Smooth muscle cell of the brain vasculature (primary cell): ENCODE measurements around the gene PCDHGA10.
"Not testable (repeated sequence)": the region's sequence is repeated elsewhere in the genome, so short reads cannot be mapped to it uniquely, and the experiment has no call there.

Experiments used
- DNase-seq: peaks from one replicate; pipeline ENCODE4 v3.0.0-alpha.2; 2012; ENCODE audit warnings: low read depth, low spot score

The PCDHGA10 gene

DNA sequence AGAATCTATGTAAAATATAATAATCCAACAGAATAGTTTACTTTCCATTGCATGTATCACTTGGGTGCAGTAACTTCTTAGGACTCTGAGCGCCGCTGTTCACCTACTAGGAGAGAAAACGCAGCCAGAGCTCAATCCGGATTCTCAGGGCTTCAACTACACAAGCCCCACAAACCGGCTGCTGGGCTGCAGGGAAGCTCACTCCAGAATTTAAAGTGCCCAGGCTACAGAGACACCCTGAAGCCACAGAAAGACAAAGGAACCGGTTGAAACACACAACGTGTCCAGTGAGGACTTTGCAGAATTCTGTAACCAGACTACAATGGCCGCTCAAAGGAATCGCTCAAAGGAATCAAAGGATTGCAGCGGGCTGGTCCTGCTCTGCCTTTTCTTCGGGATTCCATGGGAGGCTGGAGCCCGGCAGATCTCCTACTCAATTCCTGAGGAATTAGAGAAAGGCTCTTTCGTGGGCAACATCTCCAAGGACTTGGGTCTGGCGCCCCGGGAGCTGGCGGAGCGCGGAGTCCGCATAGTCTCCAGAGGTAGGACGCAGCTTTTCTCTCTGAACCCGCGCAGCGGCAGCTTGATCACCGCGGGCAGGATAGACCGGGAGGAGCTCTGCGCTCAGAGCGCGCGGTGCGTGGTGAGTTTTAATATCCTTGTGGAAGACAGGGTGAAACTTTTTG is at the start of gene PCDHGA10:
Gene PCDHGA10 (plus strand): TSS at position 134 of the 686 bp plus-strand sequence. CDS start 189 bp downstream, at position 323.
- DNase-seq, result no peak

DNA sequence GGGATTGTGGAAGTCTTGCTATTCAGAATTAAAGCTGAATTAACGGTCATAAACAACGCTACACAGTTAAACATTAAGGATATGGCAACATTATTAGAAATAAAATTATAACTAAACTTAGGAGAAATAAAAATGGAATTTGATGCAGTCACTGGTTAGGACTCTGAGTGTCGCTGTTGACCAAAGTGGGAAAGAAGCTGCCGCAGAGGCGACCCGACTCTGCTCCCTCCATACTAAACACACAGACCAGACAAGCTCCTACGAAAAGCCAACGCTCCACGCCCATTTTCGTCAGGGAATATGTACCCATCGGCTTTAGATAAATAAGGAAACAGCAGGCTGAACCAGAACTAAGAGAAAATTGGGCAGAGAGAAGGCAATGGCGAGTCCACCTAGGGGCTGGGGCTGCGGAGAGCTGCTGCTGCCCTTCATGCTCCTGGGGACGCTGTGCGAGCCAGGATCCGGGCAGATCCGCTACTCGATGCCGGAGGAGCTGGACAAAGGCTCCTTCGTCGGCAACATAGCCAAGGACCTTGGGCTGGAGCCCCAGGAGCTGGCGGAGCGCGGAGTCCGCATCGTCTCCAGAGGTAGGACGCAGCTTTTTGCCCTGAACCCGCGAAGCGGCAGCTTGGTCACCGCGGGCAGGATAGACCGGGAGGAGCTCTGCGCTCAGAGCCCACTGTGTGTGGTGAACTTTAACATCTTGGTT is 48.7 kb upstream of the PCDHGA10 start, which contains the start of gene PCDHGA5:
Gene PCDHGA5 (plus strand): TSS at position 211 of the 709 bp plus-strand sequence. CDS start 169 bp downstream, at position 380.
- no peak for DNase-seq

DNA sequence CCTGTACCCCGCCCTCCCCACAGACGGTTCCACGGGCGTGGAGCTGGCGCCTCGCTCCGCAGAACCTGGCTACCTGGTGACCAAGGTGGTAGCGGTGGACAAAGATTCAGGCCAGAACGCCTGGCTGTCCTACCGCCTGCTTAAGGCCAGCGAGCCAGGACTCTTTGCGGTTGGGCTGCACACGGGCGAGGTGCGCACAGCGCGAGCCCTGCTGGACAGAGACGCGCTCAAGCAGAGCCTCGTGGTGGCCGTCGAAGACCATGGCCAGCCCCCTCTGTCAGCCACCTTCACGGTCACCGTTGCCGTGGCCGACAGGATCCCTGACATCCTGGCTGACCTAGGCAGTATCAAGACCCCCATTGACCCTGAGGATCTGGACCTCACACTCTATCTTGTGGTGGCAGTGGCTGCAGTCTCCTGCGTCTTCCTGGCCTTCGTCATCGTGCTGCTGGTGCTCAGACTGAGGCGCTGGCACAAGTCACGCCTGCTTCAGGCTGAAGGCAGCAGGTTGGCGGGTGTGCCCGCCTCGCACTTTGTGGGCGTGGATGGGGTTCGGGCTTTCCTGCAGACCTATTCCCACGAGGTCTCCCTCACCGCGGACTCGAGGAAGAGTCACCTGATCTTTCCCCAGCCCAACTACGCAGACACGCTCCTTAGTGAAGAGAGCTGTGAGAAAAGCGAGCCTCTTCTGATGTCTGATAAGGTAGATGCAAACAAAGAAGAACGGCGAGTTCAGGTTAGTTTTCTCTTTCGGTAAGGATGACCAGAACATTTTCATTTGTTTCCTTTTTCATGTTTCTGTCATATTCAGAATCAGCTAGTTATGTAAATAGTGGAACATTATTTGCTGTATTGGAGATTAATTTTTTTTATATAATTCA is 46.5 kb upstream of the PCDHGA10 start:
- DNase-seq, result no peak

DNA sequence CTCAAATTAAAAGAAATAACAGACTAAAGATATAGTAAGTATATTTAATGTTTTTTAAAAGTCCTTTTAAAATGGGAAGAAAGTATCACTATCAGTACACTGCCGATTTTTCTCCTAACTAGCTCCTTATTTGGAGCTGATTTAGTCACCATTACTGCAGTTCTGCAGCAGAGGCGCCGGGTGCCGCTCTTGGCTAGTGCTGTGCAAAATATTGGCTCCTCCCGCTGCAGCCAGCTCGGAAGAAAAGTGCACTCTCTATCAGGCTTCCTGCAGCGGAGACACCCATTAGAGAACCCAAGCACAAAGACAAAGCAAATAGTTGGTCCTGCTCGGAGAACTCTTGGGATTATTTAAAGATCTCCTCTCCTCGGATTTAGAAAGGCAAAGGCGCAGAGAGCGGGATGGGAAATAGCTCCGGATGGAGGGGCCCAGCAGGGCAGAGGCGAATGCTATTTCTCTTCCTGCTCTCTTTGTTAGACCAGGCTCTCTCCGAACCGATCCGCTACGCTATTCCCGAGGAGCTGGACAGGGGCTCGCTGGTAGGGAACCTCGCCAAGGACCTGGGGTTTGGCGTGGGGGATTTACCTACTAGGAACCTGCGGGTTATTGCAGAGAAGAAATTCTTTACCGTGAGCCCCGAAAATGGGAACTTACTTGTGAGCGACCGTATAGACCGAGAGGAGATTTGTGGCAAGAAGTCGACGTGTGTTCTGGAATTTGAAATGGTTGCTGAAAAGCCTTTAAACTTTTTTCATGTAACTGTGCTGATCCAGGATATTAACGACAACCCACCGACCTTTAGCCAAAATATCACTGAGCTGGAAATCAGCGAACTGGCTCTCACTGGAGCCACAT is 42.6 kb upstream of the PCDHGA10 start, which contains the start of gene PCDHGB3:
Gene PCDHGB3 (plus strand): TSS at position 249 of the 855 bp plus-strand sequence. CDS start 153 bp downstream, at position 402.
- DNase-seq, result no peak

DNA sequence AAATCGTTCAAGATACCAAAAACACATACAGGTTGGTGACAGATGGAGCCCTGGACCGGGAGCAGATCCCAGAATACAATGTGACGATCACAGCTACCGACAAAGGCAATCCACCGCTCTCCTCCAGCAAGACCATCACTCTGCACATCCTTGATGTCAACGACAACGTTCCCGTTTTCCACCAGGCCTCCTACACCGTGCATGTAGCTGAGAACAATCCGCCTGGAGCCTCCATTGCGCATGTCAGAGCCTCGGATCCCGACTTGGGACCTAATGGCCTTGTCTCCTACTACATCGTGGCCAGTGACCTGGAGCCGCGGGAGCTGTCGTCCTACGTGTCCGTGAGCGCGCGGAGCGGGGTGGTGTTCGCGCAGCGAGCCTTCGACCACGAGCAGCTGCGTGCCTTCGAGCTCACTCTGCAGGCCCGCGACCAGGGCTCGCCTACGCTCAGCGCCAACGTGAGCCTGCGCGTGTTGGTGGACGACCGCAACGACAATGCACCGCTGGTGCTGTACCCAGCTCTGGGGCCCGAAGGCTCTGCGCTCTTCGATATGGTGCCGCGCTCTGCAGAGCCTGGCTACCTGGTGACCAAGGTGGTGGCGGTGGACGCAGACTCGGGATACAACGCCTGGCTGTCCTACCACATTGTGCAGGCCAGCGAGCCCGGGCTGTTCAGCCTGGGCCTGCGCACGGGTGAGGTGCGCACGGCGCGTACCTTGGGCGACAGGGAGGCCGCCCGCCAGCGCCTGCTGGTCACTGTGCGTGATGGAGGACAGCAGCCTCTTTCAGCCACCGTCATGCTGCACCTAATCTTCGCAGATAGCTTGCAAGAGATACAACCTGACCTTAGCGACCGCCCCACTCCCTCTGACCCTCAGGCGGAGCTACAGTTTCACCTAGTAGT is 41.0 kb upstream of the PCDHGA10 start:
- no peak for DNase-seq

DNA sequence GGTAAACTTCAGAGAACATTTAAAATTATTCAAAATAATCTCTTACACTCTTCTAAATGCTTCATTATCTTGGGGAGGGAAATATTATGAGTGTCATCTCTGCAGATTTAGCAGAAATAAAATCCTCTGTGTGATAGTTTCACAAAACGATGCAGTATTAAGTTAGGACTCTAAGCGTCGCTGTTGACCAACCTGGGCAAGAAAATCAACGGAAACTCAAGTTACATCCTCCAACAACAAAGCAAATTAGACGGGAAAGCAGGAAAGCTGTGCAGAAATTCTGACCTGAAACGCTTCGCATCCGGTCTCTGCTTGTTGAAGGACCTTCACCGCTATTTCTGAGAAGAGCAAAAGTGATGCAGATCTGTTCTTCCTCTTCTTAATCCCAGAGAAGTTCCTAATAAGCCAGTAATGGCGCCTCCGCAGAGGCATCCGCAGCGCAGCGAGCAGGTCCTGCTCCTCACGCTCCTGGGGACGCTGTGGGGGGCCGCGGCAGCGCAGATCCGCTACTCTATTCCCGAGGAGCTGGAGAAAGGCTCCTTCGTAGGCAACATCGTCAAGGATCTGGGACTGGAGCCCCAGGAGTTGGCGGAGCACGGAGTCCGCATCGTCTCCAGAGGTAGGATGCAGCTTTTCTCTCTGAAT is 39.0 kb upstream of the PCDHGA10 start, which contains the start of gene PCDHGA6:
Gene PCDHGA6 (plus strand): TSS at position 219 of the 645 bp plus-strand sequence. CDS start 193 bp downstream, at position 412.
- DNase-seq, result no peak

DNA sequence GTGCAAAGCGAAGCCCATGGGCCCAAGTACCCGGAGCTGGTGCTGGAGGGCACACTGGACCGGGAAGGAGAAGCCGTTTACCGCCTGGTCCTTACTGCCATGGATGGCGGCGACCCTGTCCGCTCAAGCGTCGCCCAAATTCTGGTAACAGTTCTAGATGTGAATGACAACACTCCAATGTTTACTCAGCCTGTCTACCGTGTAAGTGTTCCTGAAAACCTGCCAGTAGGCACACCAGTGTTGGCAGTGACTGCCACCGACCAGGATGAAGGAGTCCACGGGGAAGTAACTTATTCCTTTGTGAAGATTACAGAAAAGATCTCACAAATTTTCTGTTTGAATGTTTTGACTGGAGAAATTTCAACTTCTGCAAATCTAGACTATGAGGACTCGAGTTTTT is 38.2 kb upstream of the PCDHGA10 start:
- DNase-seq, result no peak

DNA sequence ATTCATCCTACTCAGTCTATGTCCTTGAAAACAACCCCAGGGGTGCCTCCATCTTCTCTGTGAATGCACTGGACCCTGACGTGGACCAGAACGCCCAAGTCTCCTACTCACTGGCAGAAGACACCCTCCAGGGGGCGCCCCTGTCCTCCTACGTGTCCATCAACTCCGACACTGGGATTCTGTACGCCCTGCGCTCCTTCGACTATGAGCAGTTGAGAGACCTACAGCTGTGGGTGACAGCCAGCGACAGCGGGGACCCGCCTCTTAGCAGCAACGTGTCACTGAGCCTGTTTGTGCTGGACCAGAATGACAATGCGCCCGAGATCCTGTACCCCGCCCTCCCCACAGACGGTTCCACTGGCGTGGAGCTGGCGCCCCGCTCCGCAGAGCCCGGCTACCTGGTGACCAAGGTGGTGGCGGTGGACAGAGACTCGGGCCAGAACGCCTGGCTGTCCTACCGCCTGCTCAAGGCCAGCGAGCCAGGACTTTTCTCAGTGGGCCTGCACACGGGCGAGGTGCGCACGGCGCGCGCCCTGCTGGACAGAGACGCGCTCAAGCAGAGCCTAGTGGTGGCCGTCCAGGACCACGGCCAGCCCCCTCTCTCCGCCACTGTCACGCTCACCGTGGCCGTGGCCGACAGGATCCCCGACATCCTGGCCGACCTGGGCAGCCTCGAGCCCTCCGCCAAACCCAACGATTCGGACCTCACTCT is 37.2 kb upstream of the PCDHGA10 start:
- DNase-seq, result not testable (repeated sequence)

DNA sequence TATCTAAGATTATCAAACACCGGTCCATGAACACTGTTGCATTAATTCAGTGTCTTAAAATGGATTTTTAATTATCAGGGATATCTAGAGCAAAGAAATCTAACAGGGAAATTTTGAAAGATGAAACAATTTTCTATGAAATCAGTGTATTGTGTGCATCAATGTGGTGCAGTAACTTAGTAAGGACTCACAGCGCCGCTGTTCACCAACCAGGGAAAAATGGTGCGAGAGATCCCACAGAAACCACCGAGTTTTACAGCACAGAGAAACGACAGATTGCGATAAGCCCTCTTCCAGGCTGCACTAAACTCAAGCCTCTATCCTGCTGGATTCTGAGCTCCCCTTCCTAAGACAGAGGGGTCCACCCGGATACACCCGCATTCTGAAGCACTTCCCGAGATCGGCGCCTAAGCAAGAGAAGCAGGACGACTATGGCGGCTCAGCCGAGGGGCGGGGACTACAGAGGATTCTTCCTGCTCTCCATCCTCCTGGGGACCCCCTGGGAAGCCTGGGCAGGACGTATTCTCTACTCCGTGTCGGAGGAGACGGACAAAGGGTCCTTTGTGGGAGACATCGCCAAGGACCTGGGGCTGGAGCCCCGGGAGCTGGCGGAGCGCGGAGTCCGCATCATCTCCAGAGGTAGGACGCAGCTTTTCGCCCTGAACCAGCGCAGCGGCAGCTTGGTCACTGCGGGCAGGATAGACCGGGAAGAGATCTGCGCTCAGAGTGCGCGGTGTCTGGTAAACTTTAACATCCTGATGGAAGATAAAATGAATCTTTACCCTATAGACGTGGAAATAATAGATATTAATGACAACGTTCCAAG is 30.1 kb upstream of the PCDHGA10 start, which contains the start of gene PCDHGA7:
Gene PCDHGA7 (plus strand): TSS at position 274 of the 826 bp plus-strand sequence. CDS start 158 bp downstream, at position 432.
- DNase-seq, result no peak

DNA sequence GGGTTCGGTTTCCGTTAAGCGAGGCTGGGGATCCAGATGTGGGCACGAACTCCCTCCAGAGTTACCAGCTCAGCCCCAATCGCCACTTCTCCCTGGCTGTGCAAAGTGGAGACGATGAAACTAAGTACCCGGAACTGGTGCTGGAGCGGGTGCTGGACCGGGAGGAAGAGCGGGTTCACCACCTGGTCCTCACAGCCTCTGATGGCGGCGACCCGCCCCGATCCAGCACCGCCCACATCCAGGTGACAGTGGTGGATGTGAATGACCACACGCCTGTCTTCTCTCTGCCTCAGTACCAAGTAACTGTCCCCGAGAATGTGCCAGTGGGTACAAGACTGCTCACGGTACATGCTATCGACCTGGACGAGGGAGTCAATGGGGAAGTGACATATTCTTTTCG is 29.4 kb upstream of the PCDHGA10 start:
- DNase-seq, result no peak

DNA sequence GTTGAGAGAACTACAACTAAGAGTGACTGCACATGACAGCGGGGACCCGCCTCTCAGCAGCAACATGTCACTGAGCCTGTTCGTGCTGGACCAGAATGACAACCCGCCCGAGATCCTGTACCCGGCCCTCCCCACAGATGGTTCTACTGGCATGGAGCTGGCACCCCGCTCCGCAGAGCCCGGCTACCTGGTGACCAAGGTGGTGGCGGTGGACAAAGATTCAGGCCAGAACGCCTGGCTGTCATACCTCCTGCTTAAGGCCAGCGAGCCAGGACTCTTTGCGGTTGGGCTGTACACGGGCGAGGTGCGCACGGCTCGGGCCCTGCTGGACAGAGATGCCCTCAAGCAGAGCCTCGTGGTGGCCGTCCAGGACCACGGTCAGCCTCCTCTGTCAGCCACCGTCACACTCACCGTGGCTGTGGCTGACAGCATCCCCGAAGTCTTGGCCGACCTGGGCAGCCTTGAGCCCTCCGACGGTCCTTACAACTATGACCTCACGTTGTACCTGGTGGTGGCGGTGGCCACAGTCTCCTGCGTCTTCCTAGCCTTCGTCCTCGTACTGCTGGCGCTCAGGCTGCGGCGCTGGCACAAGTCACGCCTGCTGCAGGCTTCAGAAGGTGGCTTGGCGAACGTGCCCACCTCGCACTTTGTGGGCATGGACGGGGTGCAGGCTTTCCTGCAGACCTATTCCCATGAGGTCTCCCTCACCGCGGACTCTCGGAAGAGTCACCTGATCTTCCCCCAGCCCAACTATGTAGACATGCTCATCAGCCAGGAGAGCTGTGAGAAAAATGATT is 28.1 kb upstream of the PCDHGA10 start:
- no peak for DNase-seq

DNA sequence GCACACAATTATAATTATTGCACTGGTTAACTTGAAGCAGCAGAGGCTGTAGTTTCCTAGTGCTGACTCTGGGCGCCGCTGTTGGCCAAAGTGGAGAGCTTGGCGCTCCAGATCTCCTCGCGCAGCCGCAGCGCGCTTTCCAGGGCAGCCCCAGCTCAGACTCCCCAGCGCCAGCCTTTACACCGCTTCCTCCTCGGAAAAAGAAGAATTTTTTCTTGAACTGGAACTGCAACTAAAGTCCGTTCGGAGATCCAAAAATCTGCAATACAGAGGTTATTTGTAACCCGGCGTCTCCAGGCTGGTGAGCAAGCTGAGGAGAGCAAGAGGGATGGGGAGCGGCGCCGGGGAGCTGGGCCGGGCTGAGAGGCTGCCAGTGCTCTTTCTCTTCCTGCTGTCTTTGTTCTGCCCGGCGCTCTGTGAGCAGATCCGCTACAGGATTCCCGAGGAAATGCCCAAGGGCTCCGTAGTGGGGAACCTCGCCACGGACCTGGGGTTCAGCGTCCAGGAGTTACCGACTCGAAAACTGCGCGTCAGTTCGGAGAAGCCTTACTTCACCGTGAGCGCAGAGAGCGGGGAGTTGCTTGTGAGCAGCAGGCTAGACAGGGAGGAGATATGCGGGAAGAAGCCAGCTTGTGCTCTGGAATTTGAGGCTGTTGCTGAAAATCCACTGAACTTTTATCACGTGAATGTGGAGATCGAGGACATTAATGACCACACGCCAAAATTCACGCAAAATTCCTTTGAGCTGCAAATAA is 25.1 kb upstream of the PCDHGA10 start, which contains the start of gene PCDHGB4:
Gene PCDHGB4 (plus strand): TSS at position 142 of the 755 bp plus-strand sequence. CDS start 187 bp downstream, at position 329.
- DNase-seq, result not testable (repeated sequence)

DNA sequence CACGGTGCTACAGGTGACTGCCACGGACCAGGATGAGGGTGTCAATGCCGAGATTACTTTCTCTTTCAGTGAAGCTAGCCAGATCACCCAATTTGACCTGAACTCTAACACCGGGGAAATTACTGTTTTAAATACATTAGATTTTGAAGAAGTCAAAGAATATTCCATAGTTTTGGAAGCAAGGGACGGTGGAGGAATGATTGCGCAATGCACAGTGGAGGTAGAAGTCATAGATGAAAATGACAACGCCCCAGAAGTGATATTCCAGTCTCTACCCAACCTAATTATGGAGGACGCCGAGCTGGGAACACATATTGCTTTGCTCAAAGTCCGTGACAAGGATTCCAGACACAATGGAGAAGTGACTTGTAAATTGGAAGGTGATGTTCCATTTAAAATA is 24.1 kb upstream of the PCDHGA10 start:
- DNase-seq, result no peak

DNA sequence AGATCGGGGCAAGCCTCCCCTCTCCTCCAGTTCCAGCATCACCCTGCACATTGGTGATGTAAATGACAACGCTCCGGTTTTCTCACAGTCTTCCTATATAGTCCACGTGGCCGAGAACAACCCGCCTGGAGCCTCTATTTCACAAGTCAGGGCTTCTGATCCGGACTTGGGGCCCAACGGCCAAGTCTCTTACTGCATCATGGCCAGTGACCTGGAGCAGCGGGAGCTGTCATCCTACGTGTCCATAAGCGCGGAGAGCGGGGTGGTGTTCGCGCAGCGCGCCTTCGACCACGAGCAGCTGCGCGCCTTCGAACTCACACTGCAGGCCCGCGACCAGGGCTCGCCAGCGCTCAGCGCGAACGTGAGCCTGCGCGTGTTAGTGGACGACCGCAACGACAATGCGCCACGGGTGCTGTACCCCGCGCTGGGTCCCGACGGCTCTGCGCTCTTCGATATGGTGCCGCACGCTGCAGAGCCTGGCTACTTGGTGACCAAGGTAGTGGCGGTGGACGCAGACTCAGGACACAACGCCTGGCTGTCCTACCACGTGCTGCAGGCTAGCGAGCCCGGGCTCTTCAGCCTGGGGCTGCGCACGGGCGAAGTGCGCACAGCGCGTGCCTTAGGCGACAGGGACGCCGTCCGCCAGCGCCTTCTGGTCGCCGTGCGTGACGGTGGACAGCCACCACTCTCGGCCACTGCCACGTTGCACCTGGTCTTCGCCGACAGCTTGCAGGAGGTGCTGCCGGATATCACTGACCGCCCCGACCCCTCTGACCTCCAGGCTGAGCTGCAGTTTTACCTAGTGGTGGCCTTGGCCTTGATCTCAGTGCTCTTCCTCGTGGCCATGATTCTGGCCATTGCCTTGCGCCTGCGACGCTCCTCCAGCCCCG is 23.4 kb upstream of the PCDHGA10 start:
- no peak for DNase-seq
